GM19452 (cell line): ENCODE measurements around the gene MRPL58.
A peak's percentile ranks its signal among the peaks of the same experiment; 100 is the strongest.
"Not testable (repeated sequence)": the region's sequence is repeated elsewhere in the genome, so short reads cannot be mapped to it uniquely, and the experiment has no call there.

Experiments used
- ATAC-seq: cut with Tn5 transposase; IDR thresholded peaks from one replicate; pipeline ENCODE4 v1.9.1; 2021; ENCODE audit not compliant: unreplicated experiment

MRPL58 gene

DNA sequence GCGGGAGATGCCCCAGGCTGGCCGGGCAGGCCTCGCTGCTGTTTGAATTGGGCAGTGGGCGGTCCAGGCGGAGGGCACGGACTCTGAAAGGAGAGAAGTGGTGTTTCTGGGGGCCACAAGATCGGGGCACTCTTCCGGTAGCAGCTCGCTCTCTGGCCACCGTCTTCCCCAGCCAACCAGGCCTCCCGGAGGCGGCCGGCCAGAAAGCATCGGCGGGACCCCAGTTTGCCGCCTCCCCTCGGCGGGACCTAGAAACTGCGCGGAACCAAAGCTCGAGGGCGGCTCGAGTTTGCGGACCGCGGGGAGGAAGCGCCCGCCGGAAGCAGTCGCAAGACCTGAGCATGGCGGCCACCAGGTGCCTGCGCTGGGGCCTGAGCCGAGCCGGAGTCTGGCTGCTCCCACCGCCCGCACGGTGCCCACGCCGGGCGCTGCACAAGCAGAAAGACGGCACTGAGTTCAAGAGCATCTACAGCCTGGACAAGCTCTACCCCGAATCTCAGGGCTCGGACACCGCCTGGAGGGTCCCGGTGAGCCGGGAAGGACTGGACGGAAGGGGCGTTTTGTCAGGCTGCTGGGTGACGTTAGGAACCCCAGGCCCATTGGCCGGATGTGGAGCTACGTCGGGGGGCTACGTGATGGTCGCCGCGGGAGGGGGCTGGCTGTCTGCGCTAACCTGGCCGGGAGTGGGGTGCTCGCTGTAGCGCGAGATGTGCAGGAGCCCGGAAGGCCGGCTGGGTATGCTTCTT is at the start of gene MRPL58:
TSS of gene MRPL58 (plus strand) at position 325 of the 746 bp plus-strand sequence. CDS start at position 342, 17 bp downstream.
- peak; percentile 89 for ATAC-seq

DNA sequence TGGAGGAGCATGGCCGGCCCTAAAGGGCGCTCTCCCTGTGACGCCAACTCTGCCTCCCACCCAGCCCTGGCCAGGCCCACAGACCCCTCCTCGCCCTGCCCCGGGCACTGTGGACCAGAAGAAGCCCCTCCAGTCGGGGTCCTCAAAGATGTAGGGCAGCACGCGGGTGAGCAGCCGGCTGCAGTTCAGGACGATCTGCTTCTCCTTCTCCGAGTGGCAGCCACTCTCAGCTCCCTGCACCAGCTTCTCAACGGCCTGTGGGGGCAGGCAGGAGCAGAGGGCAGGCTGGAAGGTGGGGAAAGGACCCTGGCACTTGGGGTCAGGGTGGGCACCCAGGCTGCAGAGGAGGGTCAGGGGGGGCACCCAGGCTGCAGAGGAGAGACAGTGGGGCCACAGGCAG is 48.8 kb upstream of the MRPL58 start:
- ATAC-seq, result no peak

DNA sequence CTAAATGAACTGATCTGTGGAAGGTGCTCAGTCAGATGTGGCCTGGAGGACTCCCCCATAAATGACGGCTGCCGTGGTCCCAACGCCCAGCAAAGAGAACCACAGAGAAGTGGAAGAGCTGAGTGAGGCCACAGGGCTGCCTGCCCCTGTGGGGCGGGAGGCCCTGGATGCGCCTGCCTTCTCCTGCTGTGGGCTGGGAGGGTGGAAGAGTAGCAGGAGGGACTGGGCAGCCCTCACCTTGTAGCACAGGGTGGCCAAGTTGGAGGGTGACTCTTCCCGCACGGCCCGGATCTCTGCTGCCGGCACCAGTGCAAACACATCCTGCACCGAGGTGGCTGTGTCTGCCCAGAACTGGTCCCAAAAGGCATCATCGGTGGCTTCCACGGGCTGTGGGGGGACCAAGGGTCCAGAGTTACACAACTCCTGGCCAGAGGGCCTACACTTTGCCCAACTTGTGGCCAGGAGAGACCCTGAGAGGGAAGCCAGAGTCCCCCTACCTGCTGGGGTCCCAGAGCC is 48.2 kb upstream of the MRPL58 start:
- ATAC-seq, result no peak

DNA sequence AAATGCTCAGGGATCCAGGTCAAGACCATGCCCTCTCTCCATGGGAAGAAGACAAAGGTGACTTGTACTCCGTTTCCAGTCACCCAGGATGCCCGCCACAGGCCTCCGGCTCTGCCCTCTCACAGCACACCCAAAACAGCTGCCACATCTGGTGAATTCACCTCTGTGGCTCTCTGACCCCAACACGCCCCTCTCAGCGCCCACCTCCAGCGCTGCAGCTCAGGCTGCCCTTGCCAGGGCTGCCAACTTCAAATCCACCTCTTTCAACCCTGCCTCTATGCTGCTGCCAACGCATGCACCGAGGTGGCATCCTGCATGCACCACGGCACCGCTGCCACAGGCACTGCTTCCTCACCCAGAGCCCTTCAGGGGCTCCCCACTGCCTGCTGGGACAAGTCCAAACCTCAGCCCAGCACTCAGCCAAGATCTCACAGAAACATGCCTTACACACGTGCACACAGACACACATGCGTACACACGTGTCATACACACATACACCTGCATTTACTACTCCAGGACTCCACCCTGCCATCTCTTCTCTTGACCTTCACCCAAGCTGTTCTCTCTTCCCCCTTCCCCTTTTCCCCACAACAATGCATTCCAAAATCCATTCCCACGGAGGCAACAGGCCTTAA is 47.4 kb upstream of the MRPL58 start:
- no peak for ATAC-seq

DNA sequence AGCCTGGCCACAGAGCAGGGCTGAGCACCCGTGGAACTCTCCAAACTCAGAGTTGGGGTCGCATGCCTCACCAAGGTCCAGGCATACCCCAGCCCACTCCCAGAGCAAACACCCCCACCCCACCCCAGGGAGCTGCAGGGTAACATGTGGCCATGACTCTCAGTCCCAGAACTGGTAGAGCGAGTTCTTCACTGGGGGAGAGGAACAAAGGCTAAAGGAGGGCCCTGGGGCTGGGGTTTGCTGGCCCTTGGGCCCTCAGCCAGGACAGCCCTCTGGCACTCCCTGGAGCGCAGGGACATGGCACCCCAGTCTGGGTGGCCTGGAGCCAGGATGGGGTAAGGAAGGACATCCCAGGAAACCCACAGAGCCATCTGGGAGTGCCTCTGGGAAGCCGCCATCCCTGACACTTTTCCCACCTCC is 44.1 kb upstream of the MRPL58 start:
- ATAC-seq, result no peak

DNA sequence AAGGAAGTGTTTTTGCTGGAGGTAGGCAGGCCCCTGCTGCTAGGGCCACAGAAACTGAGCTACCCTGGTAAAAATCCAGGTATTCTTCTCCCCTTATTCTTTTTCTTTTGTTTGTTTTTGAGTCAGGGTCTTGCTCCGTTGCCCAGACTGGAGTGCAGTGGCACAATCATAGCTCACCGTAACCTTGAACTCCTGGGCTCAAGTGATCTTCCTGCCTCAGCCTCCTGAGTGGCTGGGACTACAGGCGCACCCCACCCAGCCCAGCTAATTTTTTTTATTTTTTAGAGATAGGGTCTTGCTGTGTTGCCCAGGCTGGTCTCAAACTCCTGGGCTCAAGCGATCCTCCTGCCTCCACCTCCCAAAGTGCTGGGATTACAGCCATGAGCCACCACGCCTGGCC is 43.0 kb upstream of the MRPL58 start:
- not testable (repeated sequence) for ATAC-seq

DNA sequence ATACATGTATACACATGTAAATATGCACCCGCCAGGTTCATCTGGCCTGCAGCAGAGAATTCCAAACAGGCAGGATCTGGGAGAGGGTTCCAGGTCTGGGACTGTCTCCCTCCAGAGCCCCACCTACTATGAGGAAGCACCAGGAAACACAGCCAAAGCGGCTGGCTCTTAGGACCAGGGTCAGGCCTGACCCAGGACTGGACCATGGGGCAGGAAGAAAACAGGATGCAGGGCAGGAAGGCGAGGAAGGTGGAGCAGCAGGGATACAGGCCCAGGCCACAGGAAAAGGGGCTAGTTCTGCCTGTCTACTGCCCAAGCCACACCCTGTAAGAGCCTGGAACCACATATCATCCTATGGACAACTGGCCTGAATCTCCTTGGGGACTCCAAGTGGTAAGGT is 42.1 kb upstream of the MRPL58 start:
- ATAC-seq, result no peak

DNA sequence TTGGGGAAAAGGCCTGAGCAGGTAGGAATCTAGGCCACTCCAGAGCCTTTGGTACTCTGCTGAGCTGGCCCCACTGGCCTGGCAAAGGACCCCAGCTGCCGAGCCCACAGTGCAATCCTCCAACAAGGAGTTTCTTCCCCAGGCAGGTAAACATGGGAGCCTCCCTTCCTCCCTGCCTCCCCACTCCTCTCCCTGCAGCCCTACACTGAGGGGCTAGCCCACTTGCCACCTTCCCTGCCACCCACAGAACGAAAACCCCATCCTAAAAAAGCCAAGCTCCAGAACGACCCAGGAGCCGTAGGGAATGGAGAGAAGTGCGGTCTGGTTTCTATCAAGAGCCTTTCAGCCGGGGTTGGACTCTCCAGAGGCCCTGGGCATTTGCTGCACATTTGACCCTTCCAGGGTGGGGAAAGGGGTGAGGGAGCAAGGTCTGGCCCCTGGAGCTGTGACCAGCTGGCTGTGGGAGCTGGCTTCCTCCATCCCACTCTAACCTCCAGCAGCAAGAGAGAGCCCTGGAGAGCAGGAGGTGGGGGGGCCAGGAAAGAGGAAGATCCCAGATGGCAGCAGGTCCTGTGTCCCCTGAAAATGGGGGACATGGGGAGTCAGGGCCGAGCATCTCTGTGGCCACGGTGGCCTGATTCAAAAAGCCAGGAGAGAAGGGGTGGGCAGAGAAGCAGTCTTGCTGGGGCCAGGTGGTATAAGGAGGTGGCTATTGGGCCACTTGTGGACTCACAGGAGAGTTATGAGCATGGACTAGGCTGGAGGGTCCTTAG is 41.2 kb upstream of the MRPL58 start:
- no peak for ATAC-seq

DNA sequence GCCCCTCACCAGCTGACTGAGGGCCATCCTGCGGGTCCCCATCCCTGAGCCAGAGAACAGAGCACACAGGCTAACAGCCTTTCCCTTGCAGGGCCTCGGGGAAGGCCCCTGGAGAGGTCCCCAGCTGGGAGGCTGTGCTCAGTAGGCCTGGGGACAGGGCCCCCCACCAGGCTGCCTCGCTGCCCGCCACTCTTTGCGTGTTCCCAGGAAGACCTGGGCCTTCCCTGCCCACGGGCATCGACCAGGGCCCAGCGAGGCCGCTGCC is 40.7 kb upstream of the MRPL58 start:
- no peak for ATAC-seq

DNA sequence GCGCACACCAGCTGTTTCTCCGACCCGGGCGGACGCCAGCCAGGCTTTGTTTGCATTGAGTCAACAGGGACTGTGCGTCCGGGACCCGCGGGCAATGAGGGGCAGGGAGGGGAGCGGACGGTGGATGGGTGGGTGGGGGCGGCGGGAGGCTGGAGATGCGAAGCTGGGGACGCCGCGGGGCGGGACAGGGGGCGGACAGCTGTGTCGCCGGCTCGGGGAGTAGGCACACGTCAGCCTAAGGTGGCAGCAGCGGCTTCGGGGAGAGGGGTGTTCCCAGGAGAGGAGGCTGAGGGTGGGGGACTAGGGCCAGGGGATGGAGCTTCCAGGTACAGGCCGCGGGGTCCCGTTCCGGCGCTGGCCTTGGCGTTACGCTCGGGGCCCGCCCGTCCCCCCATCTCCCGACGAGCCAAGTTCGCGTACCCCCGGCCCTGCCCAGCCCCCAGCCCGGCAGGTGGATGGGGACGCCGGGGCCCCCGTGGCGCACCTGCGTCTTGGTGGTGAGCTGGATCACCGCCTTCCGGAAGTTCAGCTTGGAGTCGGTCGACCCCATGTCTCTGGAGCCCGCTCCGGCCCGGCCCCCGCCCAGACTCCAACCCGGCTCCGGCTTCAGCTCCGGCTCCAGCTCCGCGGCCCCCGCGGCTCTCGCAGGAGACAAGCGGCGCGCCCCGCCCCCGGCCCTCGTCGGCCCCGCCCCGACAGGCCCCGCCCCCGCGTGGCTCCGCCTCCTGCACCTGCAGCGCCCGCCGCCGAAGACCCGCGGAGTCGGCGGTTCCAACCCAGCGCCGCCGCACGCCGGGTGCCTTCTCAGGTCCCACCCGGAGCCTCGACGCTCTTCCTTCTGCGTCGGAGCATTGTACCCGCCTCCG is 40.1 kb upstream of the MRPL58 start, which contains the start of gene HID1:
TSS of gene HID1 (minus strand) at position 653 of the 866 bp plus-strand sequence. CDS start at position 550, 103 bp downstream.
- ATAC-seq, result no peak

DNA sequence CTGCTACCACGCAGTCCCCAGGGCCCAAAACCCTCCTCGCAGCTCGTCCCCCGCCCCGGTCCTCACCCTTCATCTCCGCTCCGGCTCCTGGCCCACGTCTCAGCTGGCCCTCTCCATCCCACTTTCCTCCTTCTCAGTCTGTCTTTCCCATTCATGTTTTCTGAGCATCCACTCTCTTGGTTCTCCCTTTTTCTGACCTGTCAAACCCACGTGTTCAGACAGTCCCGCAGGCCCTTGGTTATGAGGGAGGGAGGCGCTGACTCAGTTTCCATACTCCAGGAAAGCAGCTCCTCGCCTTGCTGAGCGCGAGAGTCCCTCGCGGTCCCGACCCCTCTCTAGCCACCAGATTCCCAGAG is 39.5 kb upstream of the MRPL58 start:
- ATAC-seq, result no peak

DNA sequence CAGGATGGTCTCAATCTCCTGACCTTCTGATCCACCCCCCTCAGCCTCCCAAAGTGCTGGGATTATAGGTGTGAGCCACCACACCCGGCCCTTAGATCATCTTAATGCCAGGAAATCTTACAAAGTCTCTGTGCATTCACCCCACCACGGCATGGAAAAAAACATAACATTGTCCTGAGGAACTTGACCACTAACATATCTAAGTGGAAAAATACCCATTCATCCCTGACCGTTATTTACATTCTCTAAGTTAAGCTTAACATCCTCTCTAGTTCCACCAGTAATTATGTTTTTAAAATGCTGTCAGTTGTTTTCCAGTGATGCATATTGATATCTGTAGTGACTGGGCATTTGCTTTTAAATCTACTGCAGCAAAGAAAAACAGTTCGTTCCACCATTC is 36.5 kb upstream of the MRPL58 start:
- ATAC-seq, result no peak

DNA sequence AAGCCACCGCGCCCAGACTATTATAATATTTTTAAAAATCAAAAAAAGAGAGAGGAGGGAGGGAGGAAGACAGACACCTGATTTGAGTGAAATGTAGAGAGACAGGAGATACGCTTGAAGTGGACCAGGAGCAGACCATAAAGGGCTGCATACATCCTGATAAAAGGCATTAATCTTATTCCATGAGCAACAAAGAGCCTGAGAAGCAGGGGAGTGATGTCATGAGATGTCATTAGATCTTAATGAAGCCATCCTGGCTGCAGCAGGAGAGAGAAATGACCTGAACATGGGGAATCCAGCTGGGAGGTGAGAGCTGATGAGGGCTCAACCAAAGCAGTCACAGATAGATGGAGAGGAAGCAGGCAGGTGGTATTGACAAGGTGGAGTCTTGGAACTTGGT is 34.7 kb upstream of the MRPL58 start:
- no peak for ATAC-seq

DNA sequence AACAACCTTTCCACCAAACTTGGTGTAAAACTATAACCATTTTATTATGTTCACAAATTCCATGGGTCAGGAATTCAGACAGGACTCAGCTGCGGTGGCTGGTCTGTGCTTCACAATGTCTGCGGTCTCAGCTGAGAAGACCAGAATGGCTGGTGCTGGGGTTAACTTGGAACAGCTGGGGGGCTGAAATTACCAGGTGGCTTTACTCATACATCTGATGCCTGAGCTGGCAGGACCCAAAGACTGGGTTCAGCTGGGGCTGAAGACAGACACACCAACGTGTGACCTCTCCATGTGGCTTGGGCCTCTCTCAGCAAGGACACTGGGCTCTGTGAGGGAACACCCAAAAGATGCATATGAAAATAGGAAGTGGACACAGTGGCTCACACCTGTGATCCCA is 34.2 kb upstream of the MRPL58 start:
- no peak for ATAC-seq

DNA sequence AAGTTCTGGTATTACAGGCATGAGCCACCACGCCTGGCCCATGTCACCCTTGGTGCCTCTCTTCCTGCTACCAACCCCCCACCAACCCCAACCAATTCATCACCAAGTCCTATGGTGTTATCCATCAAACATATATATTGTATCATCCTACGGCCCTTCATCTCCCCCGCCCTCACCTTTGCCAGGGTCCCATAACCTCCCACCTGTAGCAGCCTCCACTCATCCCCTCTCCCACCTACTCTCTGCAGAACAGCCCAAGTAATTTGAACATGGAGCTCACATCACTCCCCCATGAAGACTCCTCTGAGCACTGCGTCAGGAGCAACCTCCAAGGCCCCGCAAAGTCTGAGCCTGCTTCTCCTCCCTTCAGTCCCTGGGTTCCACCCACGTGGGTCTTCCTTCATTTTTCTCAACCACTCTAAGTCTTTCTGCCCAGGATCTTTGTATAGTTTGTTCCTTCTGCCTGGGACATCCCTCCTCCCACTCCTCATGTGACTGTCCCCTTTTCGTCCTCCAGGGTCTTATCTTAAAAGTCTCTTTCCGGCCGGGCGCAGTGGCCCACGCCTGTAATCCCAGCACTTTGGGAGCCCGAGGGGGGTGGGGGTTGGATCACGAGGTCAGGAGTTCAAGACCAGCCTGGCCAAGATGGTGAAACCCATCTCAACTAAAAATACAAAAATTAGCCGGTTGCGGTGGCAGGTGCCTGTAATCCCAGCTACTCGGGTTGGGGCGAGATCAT is 32.9 kb upstream of the MRPL58 start:
- ATAC-seq, result no peak

DNA sequence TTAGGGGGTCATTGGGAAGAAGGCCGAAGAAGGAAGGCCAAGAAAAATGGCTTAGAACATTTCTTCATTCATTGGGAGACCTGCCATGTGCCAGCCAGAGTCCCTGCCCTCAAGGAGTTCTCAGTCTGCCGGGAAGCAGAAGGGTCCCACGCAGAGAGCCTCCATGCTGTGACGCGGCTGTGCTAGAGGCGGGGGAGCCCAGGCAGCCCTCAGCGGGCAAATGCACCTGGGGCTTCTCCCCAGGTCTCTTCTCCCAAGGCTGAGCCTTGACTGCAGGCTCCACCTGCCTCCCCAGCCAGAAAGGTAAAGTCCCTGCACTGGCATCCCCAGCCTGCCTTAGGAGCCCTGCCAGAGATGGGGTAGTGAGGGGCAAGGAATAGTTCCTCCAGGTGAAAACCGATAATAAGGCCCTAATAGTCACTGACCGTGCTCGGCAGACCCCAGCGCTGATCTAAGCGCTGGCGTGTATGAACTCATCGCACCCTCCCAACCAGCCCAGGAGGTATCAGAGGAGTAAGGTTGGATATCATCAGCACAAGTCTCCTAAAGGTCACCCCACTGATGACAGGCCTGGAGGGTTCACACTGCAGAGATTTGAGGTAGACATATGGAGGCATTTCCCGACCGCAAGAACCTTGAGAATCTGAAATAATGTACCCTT is 31.0 kb upstream of the MRPL58 start:
- ATAC-seq, result no peak

DNA sequence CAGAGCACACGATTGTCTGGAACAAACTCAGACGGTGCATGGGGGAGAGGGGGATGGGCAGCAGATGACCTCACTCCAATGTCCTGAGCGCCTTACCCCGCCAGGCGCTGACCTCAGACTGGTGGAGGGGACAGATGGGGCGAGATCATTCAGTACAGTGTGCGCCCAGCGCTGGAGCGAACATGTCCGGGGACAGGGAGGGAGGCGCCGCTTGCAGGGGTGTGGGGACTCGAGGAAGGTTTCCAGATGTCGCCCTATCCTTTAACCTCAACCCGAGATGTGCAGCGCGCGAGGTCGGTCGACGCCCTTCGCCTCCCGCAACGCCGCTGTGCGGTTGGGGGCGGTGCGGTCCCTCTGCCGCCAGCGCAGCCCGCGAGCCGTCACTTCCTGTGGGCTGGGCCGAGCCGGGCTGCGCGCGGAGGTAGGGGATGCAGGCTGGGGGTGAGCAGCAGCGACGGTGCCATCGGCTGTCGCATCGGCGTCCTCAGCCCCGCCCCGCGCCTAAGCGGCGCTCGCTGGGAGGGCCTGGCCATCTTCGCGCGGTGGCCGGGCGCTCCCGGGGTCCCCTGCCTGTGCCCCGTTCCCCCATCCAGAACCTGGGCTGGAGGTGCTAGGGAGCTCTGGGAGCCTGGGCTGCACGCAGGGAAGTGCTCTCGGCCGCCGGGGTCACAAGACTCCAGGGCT is 30.3 kb upstream of the MRPL58 start:
- ATAC-seq, result peak; percentile 60

DNA sequence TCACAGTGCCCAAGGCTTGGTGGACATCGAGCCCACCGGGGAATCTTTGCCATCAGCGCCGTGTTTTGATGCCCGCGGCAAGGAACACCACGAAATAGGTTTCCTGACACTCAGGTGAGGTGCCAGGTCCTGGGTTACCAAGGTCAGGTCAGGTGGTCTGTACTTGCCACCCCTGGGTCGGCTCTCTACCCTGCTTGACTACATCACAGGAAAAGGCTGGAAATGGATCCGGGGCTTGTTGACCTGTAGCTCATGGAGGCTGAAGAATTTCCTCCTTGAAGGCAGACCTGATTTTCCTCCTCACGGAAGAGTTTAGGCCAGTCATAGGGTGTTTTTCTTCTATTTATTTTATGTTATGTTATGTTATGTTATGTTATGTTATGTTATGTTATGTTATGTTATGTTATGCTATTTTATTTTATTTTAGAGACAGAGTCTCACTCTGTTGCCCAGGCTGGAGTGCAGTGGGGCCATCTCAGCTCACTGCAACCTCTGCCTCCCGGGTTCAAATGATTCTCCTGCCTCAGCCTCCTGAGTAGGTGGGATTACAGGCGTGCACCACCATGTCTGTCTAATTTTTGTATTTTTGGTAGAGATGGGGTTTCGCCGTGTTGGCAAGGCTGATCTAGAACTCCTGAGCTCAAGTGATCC is 29.7 kb upstream of the MRPL58 start:
- not testable (repeated sequence) for ATAC-seq

DNA sequence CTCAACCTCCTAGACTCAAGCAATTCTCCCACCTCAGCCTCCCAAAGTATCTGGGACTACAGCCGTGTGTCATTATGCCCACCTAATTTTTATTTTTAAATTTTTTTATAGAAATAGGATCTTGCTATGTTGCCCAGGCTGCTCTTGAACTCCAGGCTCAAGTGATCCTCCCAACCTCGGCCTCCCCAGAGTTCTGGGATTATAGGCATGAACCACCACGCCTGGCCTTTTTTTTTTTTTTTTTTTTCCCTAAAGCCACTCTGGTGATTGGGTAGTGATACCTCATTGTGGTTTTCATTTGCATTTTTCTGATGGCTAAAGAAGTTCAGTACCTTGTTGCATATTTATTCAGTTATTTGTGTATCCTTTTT is 26.3 kb upstream of the MRPL58 start:
- ATAC-seq, result no peak
